OCI-LY7 (cell line): ENCODE measurements around the gene TMEM250. TPM values are rescaled to one million over a fixed set of nuclear protein-coding genes. Genes with fewer than 3 reads are reported as not detected.

Experiments used
- BruUV-seq: library from RNA; stranded (reverse); fragments of 400-500 nt; replicated peaks from 2 replicates; lab custom pipeline; 2021; lab: Mats Ljungman, UMichigan
- CTCF ChIA-PET: fragments of 300-600 bp; sonication (Branson Sonifier 250); formaldehyde crosslinking; loops from one replicate; lab custom pipeline; 2022; ENCODE audit warnings: antibody characterized with exemption; ENCODE audit not compliant: unreplicated experiment; lab: Charles Lee
- POLR2A ChIA-PET: fragments of 300-600 bp; sonication (Branson Sonifier 250); formaldehyde crosslinking; loops from one replicate; lab custom pipeline; 2022; ENCODE audit warnings: antibody characterized with exemption; lab: Charles Lee
- DNase-seq: peaks from one replicate; pipeline ENCODE4 v3.0.0-alpha.2; 2015; ENCODE audit warnings: low spot score
- H2AFZ ChIP-seq: fragments of 200-600 bp; sonication (generic), shearing (Covaris generic); 2 replicates; pipeline ENCODE4 v1.6.1; 2014; ENCODE audit warnings: mild to moderate bottlenecking, antibody characterized with exemption, low read length, moderate library complexity
- H3K27ac ChIP-seq: fragments of 200-600 bp; sonication (generic); 2 replicates; pipeline ENCODE4 v1.5.1; 2014; ENCODE audit warnings: mixed run types, low read depth, mild to moderate bottlenecking, moderate library complexity, low read length, inconsistent platforms; ENCODE audit not compliant: poor library complexity, severe bottlenecking
- H3K36me3 ChIP-seq: fragments of 200-600 bp; sonication (generic); 2 replicates; pipeline ENCODE4 v1.6.1; 2014; ENCODE audit warnings: mild to moderate bottlenecking, antibody characterized with exemption, low read length, moderate library complexity, mixed read lengths; ENCODE audit not compliant: insufficient read depth
- H3K4me1 ChIP-seq: fragments of 200-600 bp; sonication (generic); 2 replicates; pipeline ENCODE4 v1.5.1; 2014; ENCODE audit warnings: mild to moderate bottlenecking, low read length; ENCODE audit not compliant: insufficient read depth, poor library complexity, severe bottlenecking
- H3K4me2 ChIP-seq: fragments of 200-600 bp; sonication (generic); 2 replicates; pipeline ENCODE4 v1.6.1; 2014; ENCODE audit warnings: mild to moderate bottlenecking, low read length
- H3K4me3 ChIP-seq: fragments of 200-600 bp; sonication (generic); 2 replicates; pipeline ENCODE4 v1.5.1; 2014; ENCODE audit warnings: mild to moderate bottlenecking, low read depth, low read length; ENCODE audit not compliant: poor library complexity, severe bottlenecking
- H3K79me2 ChIP-seq: fragments of 200-600 bp; sonication (generic); 2 replicates; pipeline ENCODE4 v1.6.1; 2016; ENCODE audit warnings: low read depth, mild to moderate bottlenecking, low read length, moderate library complexity, mixed read lengths; ENCODE audit not compliant: insufficient read depth
- H3K9me2 ChIP-seq: fragments of 200-600 bp; sonication (generic); 2 replicates; pipeline ENCODE4 v1.6.1; 2016; ENCODE audit warnings: mild to moderate bottlenecking, low read length, mixed read lengths; ENCODE audit not compliant: insufficient read depth
- H3K9me3 ChIP-seq: fragments of 200-600 bp; sonication (generic); 2 replicates; pipeline ENCODE4 v1.6.1; 2014; ENCODE audit warnings: mild to moderate bottlenecking, mixed run types, low read length, mixed read lengths
- H4K20me1 ChIP-seq: fragments of 200-600 bp; sonication (generic); 2 replicates; pipeline ENCODE4 v1.6.1; 2014; ENCODE audit warnings: mild to moderate bottlenecking, antibody characterized with exemption, low read length, moderate library complexity, mixed read lengths; ENCODE audit not compliant: insufficient read depth
- CTCF ChIP-seq: fragments of 200-600 bp; sonication (generic); conservative IDR thresholded peaks from 2 replicates; pipeline ENCODE4 v1.5.1; 2014; ENCODE audit warnings: mild to moderate bottlenecking, antibody characterized with exemption, low read length, moderate library complexity, mixed read lengths
- EZH2phosphoT487 ChIP-seq: fragments of 200-600 bp; sonication (generic); IDR thresholded peaks from 2 replicates; pipeline ENCODE4 v1.6.1; 2018; ENCODE audit warnings: low read depth, borderline replicate concordance, mild to moderate bottlenecking, mixed run types, antibody characterized with exemption, low read length, moderate library complexity, mixed read lengths
- intact Hi-C: fragments of 100-400 bp; cut with micrococcal nuclease; formaldehyde crosslinking; loops from one replicate; pipeline ENCODE4 v1.10.0; 2022; ENCODE audit not compliant: unreplicated experiment
- total RNA-seq, 2 experiments: library from RNA; depleted of rRNA in 1 of 2; stranded (reverse); fragments of >200 nt in 1 of 2; shearing (Covaris generic) in 1 of 2; gene quantifications; 2 replicates each; pipeline ENCODE4 v1.2.3, GENCODE V29; 2014 to 2022

TMEM250 gene
- total RNA-seq, 2 experiments from 2014 or later: 51.0 to 53.8 TPM

DNA sequence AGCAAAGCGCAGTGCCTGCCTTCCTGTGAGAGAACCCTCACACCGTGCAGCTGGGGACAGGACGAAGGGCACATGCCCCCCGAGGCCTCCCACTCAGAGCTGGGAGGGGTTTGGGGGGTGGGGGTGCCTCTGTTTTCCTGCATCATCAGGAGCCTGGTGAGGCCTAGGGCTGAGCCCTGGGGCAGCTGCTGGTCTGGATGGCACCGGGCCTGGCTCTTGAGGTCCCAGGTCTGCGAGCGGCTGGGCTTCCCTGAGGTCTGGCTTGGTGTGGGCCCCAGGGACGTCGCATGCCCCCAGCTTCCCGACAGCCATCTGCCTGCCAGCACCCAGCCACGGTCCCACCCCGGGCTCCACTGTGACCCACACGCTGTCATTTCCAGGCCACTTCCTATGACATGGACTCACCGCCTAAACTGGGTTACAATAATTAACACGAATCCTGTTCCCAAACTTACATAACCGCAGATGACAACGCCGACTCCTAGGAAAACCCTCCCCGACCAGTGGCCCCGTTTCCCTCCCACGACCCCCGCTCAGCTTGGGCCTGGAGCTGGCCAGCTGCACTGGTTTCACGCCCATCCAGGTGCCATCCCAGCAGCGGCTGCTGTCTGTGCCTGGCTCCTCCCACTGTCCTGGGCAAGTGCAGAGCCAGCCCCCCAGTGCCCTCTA, 32.3 kb downstream of the TMEM250 start:
- H3K4me3 ChIP-seq: no peak overlapping the region
- H3K79me2 ChIP-seq: no peaks in the 10 kb centered on the region
- intact Hi-C loops: no loop called here
- no peaks in the 10 kb centered on the region for H3K9me2 ChIP-seq
- H3K27ac ChIP-seq: no peak overlapping the region
- no peak overlapping the region for H2AFZ ChIP-seq
- H4K20me1 ChIP-seq: no peaks in the 10 kb centered on the region
- peaks cover 14% of the 10 kb centered on the region for H3K4me1 ChIP-seq
- POLR2A ChIA-PET: no interaction called here
- H3K36me3 ChIP-seq: no peaks in the 10 kb centered on the region
- no peak overlapping the region for H3K4me2 ChIP-seq
- no TSS peak for BruUV-seq
- DNase-seq: no peak
- CTCF ChIA-PET: no interaction called here
- no peaks in the 10 kb centered on the region for H3K9me3 ChIP-seq
- TF ChIP-seq EZH2phosphoT487: no peak
- no peak for TF ChIP-seq CTCF

DNA sequence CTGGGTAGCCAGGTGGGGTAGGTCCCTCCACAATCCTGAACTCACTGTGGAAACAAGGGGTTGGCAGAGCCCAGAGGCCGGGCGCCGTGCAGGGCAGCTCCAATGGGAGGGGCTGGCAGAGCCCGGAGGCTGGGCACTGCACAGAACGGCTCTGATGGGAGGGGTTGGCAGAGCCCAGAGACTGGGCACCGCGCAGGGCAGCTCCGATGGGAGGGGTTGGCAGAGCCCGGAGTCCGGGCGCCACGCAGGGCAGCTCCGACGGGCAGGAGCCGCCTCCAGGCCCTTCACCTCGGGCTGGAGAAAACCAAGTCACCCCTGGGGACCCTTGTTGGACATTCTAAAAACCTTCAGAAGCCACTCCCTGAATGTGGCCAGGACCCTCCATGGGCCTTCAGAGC, 32.9 kb downstream of the TMEM250 start:
- H3K9me3 ChIP-seq: no peaks in the 10 kb centered on the region
- intact Hi-C loops: no loop called here
- DNase-seq: no peak
- H3K4me2 ChIP-seq: no peak overlapping the region
- CTCF ChIA-PET: no interaction called here
- no peaks in the 10 kb centered on the region for H3K9me2 ChIP-seq
- POLR2A ChIA-PET: no interaction called here
- TF ChIP-seq EZH2phosphoT487 (no peak), CTCF (no peak)
- BruUV-seq: no TSS peak
- no peak overlapping the region for H3K4me3 ChIP-seq
- H2AFZ ChIP-seq: no peak overlapping the region
- no peak overlapping the region for H3K27ac ChIP-seq
- H3K36me3 ChIP-seq: no peaks in the 10 kb centered on the region
- H4K20me1 ChIP-seq: no peaks in the 10 kb centered on the region
- H3K4me1 ChIP-seq: peaks cover 14% of the 10 kb centered on the region
- no peaks in the 10 kb centered on the region for H3K79me2 ChIP-seq
